Raji (cell line): ENCODE measurements around the gene CUX1.

Experiments used
- POLR2A ChIP-seq: IDR thresholded peaks from 2 replicates; pipeline ENCODE4 v1.6.1; 2011; ENCODE audit warnings: low read depth, low read length, control low read depth; ENCODE audit not compliant: insufficient read depth

The CUX1 gene

DNA sequence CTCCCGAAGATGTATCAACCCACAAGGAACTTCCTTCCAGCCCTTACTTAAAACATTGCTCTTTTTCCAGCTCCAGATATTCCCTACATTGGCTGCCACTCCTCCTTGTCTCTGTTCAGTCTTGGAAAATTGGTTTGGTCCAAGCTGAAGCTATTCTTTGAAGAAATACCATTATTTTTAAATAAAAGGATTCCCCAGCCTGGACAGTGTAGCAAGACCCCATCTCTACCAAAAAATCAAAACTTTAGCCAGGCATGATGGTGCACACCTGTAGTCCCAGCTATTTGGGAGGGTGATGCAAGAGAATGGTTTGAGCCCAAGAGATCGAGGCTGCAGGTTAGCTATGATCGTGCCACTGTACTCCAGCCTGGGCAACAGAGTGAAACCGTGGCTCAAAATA, 159.8 kb downstream of the CUX1 start:
- TF ChIP-seq POLR2A = no peak

DNA sequence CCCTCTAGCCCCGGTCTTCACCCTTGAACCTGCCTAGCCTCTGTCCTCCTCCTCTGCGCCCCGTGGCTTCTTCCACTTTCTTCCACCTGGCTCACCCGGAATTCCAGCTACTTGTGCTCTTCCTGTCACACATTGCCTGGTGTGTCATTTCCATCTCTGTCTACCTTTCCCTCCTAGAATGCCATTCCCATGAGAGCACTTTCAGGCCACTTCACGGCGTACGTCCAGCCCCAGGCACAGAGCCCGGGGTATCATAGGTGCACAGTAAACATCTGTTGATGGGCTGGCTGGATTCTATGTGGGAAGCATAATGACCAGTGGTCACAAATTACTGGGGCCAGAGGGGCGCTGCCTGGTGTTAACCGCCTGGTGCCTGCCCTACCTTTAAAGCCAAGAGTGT, 161.3 kb downstream of the CUX1 start:
- no peak for TF ChIP-seq POLR2A

DNA sequence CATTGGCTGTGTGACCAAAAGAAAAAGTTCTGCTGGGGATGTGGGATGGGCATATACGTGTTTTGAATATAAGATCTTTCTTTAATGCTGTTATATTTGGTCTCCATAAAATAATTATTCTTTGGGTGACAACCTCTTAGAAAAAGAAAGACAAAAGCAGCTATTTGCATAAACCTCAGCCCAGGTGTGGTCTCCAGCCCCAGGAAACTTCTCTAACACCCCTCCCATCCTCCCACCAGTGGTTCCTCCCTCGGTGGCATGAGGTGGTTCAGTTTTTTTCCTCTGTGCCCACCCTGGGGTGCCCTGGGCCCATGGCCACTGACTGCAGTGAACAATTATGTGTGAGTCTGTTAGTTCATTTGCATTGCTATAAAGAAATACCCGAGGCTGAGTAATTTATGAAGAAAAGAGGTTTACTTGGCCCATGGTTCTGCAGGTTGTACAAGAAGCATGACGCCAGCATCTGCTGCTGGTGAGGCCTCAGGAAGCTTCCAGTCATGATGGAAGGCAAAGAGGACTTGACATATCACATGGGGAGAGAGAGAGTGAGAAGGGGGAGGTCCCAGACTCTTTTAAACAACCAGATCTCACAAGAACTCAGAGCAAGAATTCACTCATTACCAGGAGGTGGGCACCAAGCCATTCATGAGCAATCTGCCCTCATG, 165.9 kb downstream of the CUX1 start:
- TF ChIP-seq POLR2A = no peak

- TF ChIP-seq POLR2A = no peak
These were observed 166.9 kb downstream of the CUX1 start for GRCh38 chr7:101984133-101984879.

- no peak for TF ChIP-seq POLR2A
These were observed 167.9 kb downstream of the CUX1 start for GRCh38 chr7:101985057-101985902.

DNA sequence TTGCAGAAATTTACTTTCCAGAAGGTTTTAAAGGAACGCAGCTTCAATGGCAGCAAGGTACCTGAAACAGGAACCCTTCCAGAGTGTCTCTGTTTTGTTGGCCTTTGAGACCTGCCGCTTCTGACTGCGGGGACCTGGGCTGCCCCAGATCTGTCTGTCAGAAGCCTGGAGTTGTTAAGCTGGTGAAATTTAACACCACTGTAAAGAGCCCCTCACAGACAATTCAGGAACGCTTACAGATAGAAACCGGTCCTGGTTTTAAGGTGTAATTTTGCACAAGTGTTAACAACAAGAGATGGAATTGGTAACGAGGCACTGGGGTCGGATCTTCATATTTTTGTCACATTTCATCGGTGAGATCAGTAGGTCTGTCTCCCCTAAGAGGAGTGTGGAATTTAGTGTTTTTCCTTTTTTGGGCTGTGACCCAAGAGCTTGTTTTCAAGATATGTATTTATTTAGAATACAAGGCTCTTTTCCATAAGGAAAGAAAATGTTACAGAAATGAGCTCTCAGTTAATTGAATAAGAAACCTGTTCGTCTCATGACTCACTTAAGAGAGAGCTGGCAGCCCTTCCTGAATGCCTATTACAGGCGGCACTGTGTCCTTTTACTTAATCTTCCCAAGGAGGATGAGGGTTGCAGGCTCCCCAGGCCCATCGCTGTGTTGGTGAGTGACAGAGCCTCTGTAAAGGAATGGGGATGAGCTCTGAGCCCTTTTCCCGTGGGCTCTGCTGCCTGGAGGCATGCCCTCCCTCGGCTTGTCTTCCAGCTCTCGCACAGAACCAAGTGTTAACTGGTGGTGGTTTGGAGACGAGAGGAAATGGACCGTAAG, 168.7 kb downstream of the CUX1 start:
- no peak for TF ChIP-seq POLR2A

DNA sequence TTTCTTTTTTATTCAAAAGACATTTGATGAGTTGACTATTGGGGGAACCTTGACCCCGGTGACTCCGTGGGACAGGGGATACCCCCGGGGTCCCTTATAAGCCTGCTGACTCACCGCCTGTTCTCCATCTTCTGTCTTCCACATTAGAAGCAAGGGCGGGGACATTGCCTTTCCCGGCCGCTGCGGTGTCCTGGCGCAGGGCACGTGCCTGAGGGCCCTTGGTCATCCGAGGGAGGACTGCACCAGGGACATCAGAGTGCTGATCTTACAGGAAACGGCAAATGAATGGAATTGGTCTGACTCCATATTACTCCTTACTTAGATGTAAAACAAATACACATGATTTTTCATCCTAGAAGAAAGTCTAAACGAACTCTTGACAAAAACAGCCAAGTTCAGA, 170.1 kb downstream of the CUX1 start:
- no peak for TF ChIP-seq POLR2A

GRCh38 chr7:101988513-101988912, 171.1 kb downstream of the CUX1 start:
- no peak for TF ChIP-seq POLR2A

- no peak for TF ChIP-seq POLR2A
These were observed 171.7 kb downstream of the CUX1 start for GRCh38 chr7:101989101-101989500.

GRCh38 chr7:101990811-101991418, 173.5 kb downstream of the CUX1 start:
- TF ChIP-seq POLR2A = peak; percentile 38; the same call in 1 of the 2 replicates

DNA sequence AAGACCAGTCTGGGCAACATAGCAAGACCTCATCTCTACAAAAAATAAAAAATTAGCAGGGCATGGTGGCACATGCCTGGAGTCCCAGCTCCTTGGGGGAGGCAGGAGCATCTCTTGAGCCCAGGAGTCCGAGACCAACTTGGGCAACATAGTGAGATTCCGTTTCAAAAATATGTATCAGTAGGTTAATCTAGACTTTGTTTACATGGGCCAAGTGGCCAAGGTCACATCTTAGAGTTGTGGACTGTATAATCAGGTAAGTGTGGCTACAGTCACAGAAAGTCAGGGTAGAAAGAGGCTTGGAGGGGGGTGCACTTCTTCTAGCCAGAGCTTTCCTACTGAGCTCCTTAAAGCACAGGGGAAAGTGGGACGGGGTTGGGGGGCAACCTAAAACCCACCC, 174.4 kb downstream of the CUX1 start:
- no peak for TF ChIP-seq POLR2A

DNA sequence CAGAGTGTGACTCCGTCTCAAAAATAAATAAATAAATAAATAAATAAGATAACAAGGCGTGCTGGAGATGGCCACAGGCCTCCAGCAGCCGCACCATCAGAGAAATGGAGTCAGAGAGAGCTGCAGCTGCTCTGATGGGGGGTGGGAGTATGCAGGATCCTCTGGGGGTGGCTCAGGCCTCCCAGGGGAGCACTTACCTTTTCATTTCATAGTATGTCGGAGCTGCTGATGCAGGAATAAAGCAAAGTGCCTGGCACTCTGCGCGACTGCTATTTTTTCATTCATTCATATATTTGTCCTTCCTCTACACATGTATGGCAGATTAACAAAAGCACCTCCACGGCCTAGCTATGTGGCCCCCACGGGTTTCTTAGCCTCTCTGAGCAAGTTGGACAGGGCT, 175.9 kb downstream of the CUX1 start:
- TF ChIP-seq POLR2A = no peak

GRCh38 chr7:101995121-101995520, 177.7 kb downstream of the CUX1 start:
- TF ChIP-seq POLR2A = no peak

- no peak for TF ChIP-seq POLR2A
These were observed 178.8 kb downstream of the CUX1 start for GRCh38 chr7:101996131-101996691.
